H1 (cell line): ENCODE data around the gene ELAPOR2. TPM values are rescaled to one million over a fixed set of nuclear protein-coding genes. Genes with fewer than 3 reads are reported as not detected.

Experiments used
- CTCF ChIA-PET: fragments of 300-600 bp; sonication (Branson Sonifier 250); formaldehyde crosslinking; loops from one replicate; lab custom pipeline; 2021; ENCODE audit not compliant: partially characterized antibody; lab: Charles Lee
- POLR2A ChIA-PET: fragments of 300-600 bp; sonication (Branson Sonifier 250); formaldehyde crosslinking; loops from one replicate; lab custom pipeline; 2021; ENCODE audit warnings: inconsistent platforms; ENCODE audit not compliant: partially characterized antibody; lab: Charles Lee
- DNase-seq, 2 experiments: peaks; one replicate each; pipeline versions ENCODE4 v3.0.0 to v3.0.0-alpha.2; 2010 to 2022; ENCODE audit warnings: low spot score in 2 of 2, low read depth in 1 of 2, mixed read lengths in 1 of 2
- FAIRE-seq: peaks from 2 replicates; lab custom pipeline; 2011; peaks lifted over from hg19 to GRCh38; lab: Jason Lieb, UNC
- H2AFZ ChIP-seq: 2 replicates; pipeline ENCODE4 v1.8.1; 2012; ENCODE audit warnings: low read length, inconsistent platforms
- H2AK5ac ChIP-seq: 2 replicates; pipeline ENCODE4 v1.6.1; 2013; ENCODE audit warnings: low read depth, low read length
- H2BK120ac ChIP-seq: replicated peaks from 2 replicates; pipeline ENCODE3; 2013; ENCODE audit warnings: low read depth, low read length, inconsistent platforms
- H2BK12ac ChIP-seq: 2 replicates; pipeline ENCODE4 v1.6.1; 2013; ENCODE audit warnings: low read depth, low read length
- H2BK15ac ChIP-seq: 2 replicates; pipeline ENCODE4 v1.6.1; 2013; ENCODE audit warnings: low read length
- H2BK20ac ChIP-seq: 2 replicates; pipeline ENCODE4 v1.6.1; 2013; ENCODE audit warnings: low read length
- H2BK5ac ChIP-seq: 2 replicates; pipeline ENCODE4 v1.6.1; 2013; ENCODE audit warnings: low read depth, low read length
- H3K14ac ChIP-seq: 2 replicates; pipeline ENCODE4 v1.6.1; 2013; ENCODE audit warnings: inconsistent platforms; ENCODE audit not compliant: insufficient read length
- H3K18ac ChIP-seq: 2 replicates; pipeline ENCODE4 v1.6.1; 2013; ENCODE audit warnings: low read length; ENCODE audit errors: extremely low read depth
- H3K23ac ChIP-seq: 2 replicates; pipeline ENCODE4 v1.6.1; 2013; ENCODE audit warnings: inconsistent platforms; ENCODE audit not compliant: insufficient read length
- H3K23me2 ChIP-seq: 2 replicates; pipeline ENCODE4 v1.6.1; 2013; ENCODE audit warnings: low read depth, low read length
- H3K27ac ChIP-seq: 2 replicates; pipeline ENCODE4 v1.6.1; 2011; ENCODE audit warnings: low read depth, low read length, inconsistent platforms
- H3K27me3 ChIP-seq, 4 experiments: replicated peaks in 1 of 4; 1 replicate in 1 of 4; 2 replicates in 3 of 4; pipeline versions ENCODE4 v1.6.1 to v1.8.1; 2011 to 2013; ENCODE audit warnings: low read length in 3 of 4, mild to moderate bottlenecking in 3 of 4, inconsistent platforms in 2 of 4, mixed read lengths in 2 of 4, moderate library complexity in 1 of 4; ENCODE audit not compliant: control insufficient read depth in 3 of 4, insufficient read depth in 3 of 4; ENCODE audit errors: extremely low read depth in 1 of 4
- H3K36me3 ChIP-seq, 4 experiments: 2 replicates each; pipeline versions ENCODE4 v1.6.1 to v1.8.1; 2011 to 2013; ENCODE audit warnings: mild to moderate bottlenecking in 4 of 4, low read length in 3 of 4, moderate library complexity in 2 of 4, control low read depth in 1 of 4, inconsistent platforms in 1 of 4; ENCODE audit not compliant: insufficient read depth in 4 of 4, control insufficient read depth in 2 of 4
- H3K4ac ChIP-seq: replicated peaks from 2 replicates; pipeline ENCODE3; 2013; ENCODE audit warnings: low read length, low read depth, mixed read lengths, inconsistent platforms; ENCODE audit not compliant: insufficient read length
- H3K4me1 ChIP-seq, 4 experiments: replicated peaks in 1 of 4; 1 replicate in 1 of 4; 2 replicates in 3 of 4; pipeline versions ENCODE4 v1.6.1 to v1.8.1; 2011 to 2013; ENCODE audit warnings: low read length in 3 of 4, inconsistent platforms in 2 of 4, mixed read lengths in 1 of 4; ENCODE audit not compliant: insufficient read depth in 4 of 4, control insufficient read depth in 3 of 4
- H3K4me2 ChIP-seq, 2 experiments: 2 replicates each; pipeline versions ENCODE4 v1.6.1 to v1.8.1; 2011 to 2013; ENCODE audit warnings: low read depth in 2 of 2, low read length in 2 of 2, control low read depth in 1 of 2, inconsistent platforms in 1 of 2, mild to moderate bottlenecking in 1 of 2; ENCODE audit not compliant: insufficient read depth in 1 of 2
- H3K4me3 ChIP-seq, 4 experiments: fragments of 200-600, 300-600 bp in 1 of 4; sonication (generic), shearing (Covaris generic), sonication (Bioruptor Twin) in 1 of 4; 2 replicates each; pipeline versions ENCODE4 v1.5.1 to v1.8.1; 2011 to 2016; ENCODE audit warnings: low read length in 4 of 4, low read depth in 3 of 4, control low read depth in 2 of 4, inconsistent platforms in 2 of 4, mild to moderate bottlenecking in 2 of 4, mixed read lengths in 1 of 4, moderate library complexity in 1 of 4; ENCODE audit not compliant: insufficient read depth in 2 of 4; ENCODE audit errors: extremely low read depth in 1 of 4
- H3K56ac ChIP-seq: replicated peaks from 2 replicates; pipeline ENCODE3; 2013; ENCODE audit warnings: low read depth, mild to moderate bottlenecking, mixed read lengths, low read length, inconsistent platforms; ENCODE audit not compliant: insufficient read length
- H3K79me1 ChIP-seq: 2 replicates; pipeline ENCODE4 v1.6.1; 2013; ENCODE audit warnings: low read depth, low read length, control low read depth
- H3K79me2 ChIP-seq, 2 experiments: 2 replicates each; pipeline versions ENCODE4 v1.6.1 to v1.8.1; 2012 to 2013; ENCODE audit warnings: low read length in 2 of 2, mild to moderate bottlenecking in 2 of 2, inconsistent platforms in 1 of 2; ENCODE audit not compliant: insufficient read depth in 2 of 2, control insufficient read depth in 1 of 2
- H3K9ac ChIP-seq, 4 experiments: replicated peaks in 1 of 4; 1 replicate in 1 of 4; 2 replicates in 3 of 4; pipeline versions ENCODE4 v1.6.1 to v1.8.1; 2011 to 2013; ENCODE audit warnings: low read depth in 3 of 4, low read length in 3 of 4, control low read depth in 2 of 4, mild to moderate bottlenecking in 2 of 4, moderate library complexity in 2 of 4, inconsistent platforms in 1 of 4; ENCODE audit errors: extremely low read depth in 1 of 4
- H3K9me3 ChIP-seq, 2 experiments: 2 replicates each; pipeline versions ENCODE4 v1.6.1 to v1.8.1; 2012 to 2013; ENCODE audit warnings: mild to moderate bottlenecking in 2 of 2, moderate library complexity in 2 of 2, control low read depth in 1 of 2, inconsistent platforms in 1 of 2, low read depth in 1 of 2, low read length in 1 of 2, mixed read lengths in 1 of 2; ENCODE audit not compliant: insufficient read depth in 2 of 2
- H4K20me1 ChIP-seq, 2 experiments: replicated peaks in 1 of 2; 2 replicates each; pipeline versions ENCODE3 to v1.8.1; 2011 to 2013; ENCODE audit warnings: inconsistent platforms in 2 of 2, low read length in 2 of 2, mild to moderate bottlenecking in 1 of 2; ENCODE audit not compliant: insufficient read depth in 2 of 2, control insufficient read depth in 1 of 2
- H4K5ac ChIP-seq: 2 replicates; pipeline ENCODE4 v1.6.1; 2013; ENCODE audit warnings: low read length, low read depth, mixed read lengths, inconsistent platforms; ENCODE audit not compliant: insufficient read length
- H4K8ac ChIP-seq: 2 replicates; pipeline ENCODE4 v1.8.0; 2013; ENCODE audit warnings: mild to moderate bottlenecking, moderate library complexity, low read length, inconsistent platforms; ENCODE audit not compliant: insufficient read depth; ENCODE audit errors: extremely low read depth
- H4K91ac ChIP-seq: replicated peaks from 2 replicates; pipeline ENCODE3; 2013; ENCODE audit warnings: low read length, mixed read lengths, inconsistent platforms; ENCODE audit not compliant: insufficient read length
- WGBS, 2 experiments: shearing (Covaris generic) in 1 of 2; methylation state at CpG; one replicate each; pipeline versions ENCODE4 v1.1.6 to v1.1.7; 2013 to 2015; ENCODE audit warnings: low lambda C conversion rate in 2 of 2, mixed read lengths in 2 of 2, inconsistent platforms in 1 of 2, low coverage in 1 of 2, missing lambda C conversion rate in 1 of 2; ENCODE audit not compliant: insufficient replicate concordance in 2 of 2, insufficient coverage in 1 of 2, insufficient read length in 1 of 2; ENCODE audit errors: extremely low coverage in 1 of 2, missing lambda C conversion rate in 1 of 2; 5-methylcytosine and 5-hydroxymethylcytosine counted together
- polyA plus RNA-seq, 7 experiments: library from polyadenylated mRNA; depleted of rRNA in 3 of 7; stranded (reverse) in 5 of 7; unstranded in 2 of 7; fragments of >200 nt in 5 of 7; fragments of 200-250 nt in 2 of 7; gene quantifications; 1 replicate in 5 of 7; 2 replicates in 1 of 7; 4 replicates in 1 of 7; pipeline versions ENCODE4 v1.2.1 to v1.2.3, GENCODE V29; 2011 to 2013; ENCODE audit warnings: missing spikeins in 2 of 7, mixed read lengths in 2 of 7
- total RNA-seq: library from RNA; stranded (reverse); fragmentation: NEBNext Ultra II Directional; extraction: Animal tissue kit (Norgen Biotek cat#: 25700); gene quantifications from 2 replicates; pipeline ENCODE4 v1.2.1, GENCODE V29; 2021

ELAPOR2 gene
- total and polyA plus RNA-seq, 2 of the 8 experiments (the other 6 are each of a cell fraction or from before 2014, with no cell fraction given): 12.9 to 32.9 TPM

DNA sequence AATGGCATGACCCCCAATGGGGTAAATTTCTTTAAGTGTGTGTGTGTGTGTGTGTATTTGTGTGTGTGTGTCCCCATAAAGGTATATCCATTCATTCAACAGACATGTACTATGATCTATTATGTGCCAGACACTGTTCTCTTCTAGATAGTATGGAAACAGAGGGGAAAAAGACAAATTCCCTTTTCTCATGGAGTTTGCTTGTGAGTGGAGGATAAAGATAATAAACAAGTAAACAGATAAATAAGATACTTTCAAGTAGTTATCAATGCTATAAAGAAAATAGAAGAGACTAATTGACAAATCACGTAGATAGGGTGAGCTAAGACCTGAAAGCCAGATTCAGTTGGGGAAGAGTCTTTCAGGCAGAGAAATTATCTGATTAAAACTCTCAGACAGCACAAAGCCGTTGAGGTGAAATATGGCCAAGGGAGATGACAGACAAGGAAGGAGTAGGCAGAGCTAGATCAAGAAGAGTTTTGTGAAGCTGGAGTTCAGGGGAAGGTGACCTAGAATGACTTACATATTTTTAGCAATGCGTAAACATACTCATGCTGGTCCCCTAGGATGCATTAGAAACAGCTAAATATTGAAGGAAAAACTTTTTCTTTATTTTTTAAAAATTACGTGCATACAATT is 47.6 kb upstream of the ELAPOR2 start:
- H3K4me2 ChIP-seq: no peak overlapping the region
- no peak overlapping the region for H3K4ac ChIP-seq
- H3K9me3 ChIP-seq: no peaks in the 10 kb centered on the region
- 0 out of 7 replicates have a peak, but pooled peaks cover 0 to 3% (median 0%) of the 10 kb centered on the region in 4 experiments for H3K4me1 ChIP-seq
- no peaks in the 10 kb centered on the region for H3K27me3 ChIP-seq
- no peak for FAIRE-seq
- no peak for DNase-seq
- CTCF ChIA-PET: interaction anchor here (0.8 kb wide), 1 partner anchor 11 kb away, joined by 3 read pairs; no protein-coding TSS in a partner anchor
- H3K56ac ChIP-seq: no peak overlapping the region
- H2AFZ ChIP-seq: no peak overlapping the region
- H3K23me2 ChIP-seq: no peaks in the 10 kb centered on the region; the same call in 1 of the 2 replicates
- no peak overlapping the region for H2BK20ac ChIP-seq
- no peaks in the 10 kb centered on the region for H3K36me3 ChIP-seq
- no peak overlapping the region for H4K5ac ChIP-seq
- no peak overlapping the region for H4K8ac ChIP-seq
- H3K27ac ChIP-seq: no peak overlapping the region
- no peaks in the 10 kb centered on the region for H3K79me1 ChIP-seq
- no peak overlapping the region for H3K14ac ChIP-seq
- H3K79me2 ChIP-seq: no peaks in the 10 kb centered on the region
- H2BK120ac ChIP-seq: no peak overlapping the region
- no peak overlapping the region for H2BK15ac ChIP-seq
- H3K9ac ChIP-seq: no peak overlapping the region
- H2BK5ac ChIP-seq: no peak overlapping the region
- H2BK12ac ChIP-seq: no peak overlapping the region
- no peak overlapping the region for H3K4me3 ChIP-seq
- H4K91ac ChIP-seq: no peak overlapping the region
- H4K20me1 ChIP-seq: no peaks in the 10 kb centered on the region
- H2AK5ac ChIP-seq: no peak overlapping the region
- no peak overlapping the region for H3K18ac ChIP-seq
- WGBS, 2 experiments: 83% methylated on average over 4 of the region's 4 CpGs; no CpG with 5 or more reads in 1 of the 2 experiments
- H3K23ac ChIP-seq: no peak overlapping the region
- POLR2A ChIA-PET: interaction anchor here (1.3 kb wide), 1 partner anchor 46 kb away, joined by 3 read pairs; no protein-coding TSS in a partner anchor
